ENCODE data around the gene GCC2. TPM values are rescaled to one million over a fixed set of nuclear protein-coding genes. Genes with fewer than 3 reads are reported as not detected.
A peak's percentile ranks its signal among the peaks of the same experiment; 100 is the strongest.

Gene GCC2
- total and polyA plus RNA-seq, 12 donors: 9.5 to 48.0 (median 37.0) TPM

DNA sequence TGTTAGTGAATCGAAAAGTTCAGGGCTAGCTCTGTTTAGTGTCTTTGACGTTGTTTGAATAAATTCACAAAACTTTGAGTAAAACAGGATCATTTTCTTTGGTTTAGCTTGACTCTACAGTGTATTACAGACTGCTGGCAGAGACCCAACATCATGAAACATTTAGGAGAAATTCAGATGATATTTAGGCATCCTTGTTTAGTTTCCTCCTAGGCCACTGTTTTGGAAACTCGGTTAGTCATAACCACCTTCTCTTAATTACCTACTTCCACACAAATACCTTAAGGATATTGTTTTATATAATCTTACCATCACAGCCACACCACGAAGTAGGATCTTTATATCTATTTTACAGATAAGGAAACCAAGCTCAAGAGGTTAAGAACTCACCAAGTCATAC, 93.1 kb downstream of the GCC2 start:
- DNase-seq: no peak
- no peaks in the 10 kb centered on the region for H3K9me3 ChIP-seq (replicated peaks in 1 of 3)
- no peak overlapping the region for H3K4me3 ChIP-seq
- no peak for TF ChIP-seq POLR2A (IDR thresholded peaks at IDR 0.05)
- TF ChIP-seq, protein P1, sequence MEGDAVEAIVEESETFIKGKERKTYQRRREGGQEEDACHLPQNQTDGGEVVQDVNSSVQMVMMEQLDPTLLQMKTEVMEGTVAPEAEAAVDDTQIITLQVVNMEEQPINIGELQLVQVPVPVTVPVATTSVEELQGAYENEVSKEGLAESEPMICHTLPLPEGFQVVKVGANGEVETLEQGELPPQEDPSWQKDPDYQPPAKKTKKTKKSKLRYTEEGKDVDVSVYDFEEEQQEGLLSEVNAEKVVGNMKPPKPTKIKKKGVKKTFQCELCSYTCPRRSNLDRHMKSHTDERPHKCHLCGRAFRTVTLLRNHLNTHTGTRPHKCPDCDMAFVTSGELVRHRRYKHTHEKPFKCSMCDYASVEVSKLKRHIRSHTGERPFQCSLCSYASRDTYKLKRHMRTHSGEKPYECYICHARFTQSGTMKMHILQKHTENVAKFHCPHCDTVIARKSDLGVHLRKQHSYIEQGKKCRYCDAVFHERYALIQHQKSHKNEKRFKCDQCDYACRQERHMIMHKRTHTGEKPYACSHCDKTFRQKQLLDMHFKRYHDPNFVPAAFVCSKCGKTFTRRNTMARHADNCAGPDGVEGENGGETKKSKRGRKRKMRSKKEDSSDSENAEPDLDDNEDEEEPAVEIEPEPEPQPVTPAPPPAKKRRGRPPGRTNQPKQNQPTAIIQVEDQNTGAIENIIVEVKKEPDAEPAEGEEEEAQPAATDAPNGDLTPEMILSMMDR (IDR thresholded peaks at IDR 0.05): no peak
- peak overlapping the region in 1 of 5 donors; percentile 12 for H3K27ac ChIP-seq
- no peaks in the 10 kb centered on the region for H3K36me3 ChIP-seq (replicated peaks in 1 of 2)
- intact Hi-C loops (cut with DNase I): no loop called here
- no peaks in the 10 kb centered on the region for H3K27me3 ChIP-seq
- H3K4me1 ChIP-seq (replicated peaks in 1 of 2): peaks cover 0 to 17% of the 10 kb centered on the region in 2 donors
- 58 to 71% (median 61%) methylated on average over 4 of the region's 4 CpGs for WGBS, 4 donors

DNA sequence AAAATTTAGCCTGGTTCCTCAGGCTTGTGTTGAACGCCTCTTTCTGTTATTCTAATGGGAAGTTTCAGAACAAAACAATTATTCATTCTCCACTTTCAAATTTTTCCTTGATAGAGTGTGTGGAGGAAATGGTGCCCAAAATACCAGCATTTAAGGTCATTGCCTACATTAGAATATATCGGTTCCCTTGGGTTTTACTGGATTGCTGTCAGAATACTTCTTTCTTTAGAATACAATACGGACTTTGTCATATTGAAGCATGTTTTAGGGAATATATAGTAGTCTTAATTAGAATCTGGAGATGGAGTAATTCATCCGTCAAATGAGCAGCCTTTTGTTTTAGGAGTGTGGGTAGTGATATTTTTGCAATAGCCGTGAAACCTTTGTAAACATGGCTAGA, 98.6 kb downstream of the GCC2 start:
- intact Hi-C loops (cut with DNase I): no loop called here
- no peak overlapping the region for H3K4me3 ChIP-seq
- no peak overlapping the region for H3K27ac ChIP-seq
- H3K27me3 ChIP-seq: no peaks in the 10 kb centered on the region
- WGBS, 4 donors: 81 to 83% (median 82%) methylated on average over 5 of the region's 5 CpGs
- H3K4me1 ChIP-seq (replicated peaks in 1 of 2): peaks cover 2 to 7% of the 10 kb centered on the region in 2 donors
- H3K9me3 ChIP-seq (replicated peaks in 1 of 3): no peaks in the 10 kb centered on the region
- no peaks in the 10 kb centered on the region for H3K36me3 ChIP-seq (replicated peaks in 1 of 2)
- no peak for DNase-seq
- TF ChIP-seq, protein P1 (IDR thresholded peaks at IDR 0.05): no peak
- no peak for TF ChIP-seq POLR2A (IDR thresholded peaks at IDR 0.05)

DNA sequence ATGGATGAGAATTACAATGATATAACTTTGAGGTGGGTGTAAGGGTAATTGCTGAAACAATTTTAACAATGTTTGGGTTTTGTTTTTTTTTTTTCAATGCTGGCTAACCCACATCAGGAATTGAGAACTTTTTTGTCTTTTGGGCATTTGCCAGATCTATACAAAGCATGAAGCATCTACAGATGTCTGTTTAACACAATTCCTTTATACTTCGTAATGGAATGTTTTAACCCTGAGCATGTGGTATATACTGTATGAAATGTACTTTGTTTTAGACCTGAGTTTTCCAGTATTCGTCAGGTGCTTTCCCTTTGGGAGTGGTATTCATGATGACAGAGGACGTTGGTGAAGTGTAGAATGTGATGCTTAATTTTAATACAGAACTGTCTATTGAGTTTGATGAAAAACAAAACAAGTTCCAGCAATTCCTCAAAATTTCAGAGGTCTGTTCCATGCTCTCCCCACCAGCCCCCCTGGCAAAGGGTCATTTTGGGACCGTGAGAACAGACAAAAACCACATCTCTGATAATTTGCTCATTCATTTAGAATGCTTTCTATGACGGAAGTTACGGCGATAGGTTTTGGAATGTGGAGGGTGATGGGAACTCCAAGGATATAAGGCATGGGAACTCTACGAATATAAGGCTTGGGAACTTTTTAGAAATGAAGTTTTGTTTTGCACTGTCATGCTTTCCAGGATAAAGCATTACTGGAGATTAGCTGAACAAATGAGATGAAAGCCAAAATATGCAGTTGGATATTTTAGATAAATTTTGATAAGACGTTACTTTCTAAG, 99.4 kb downstream of the GCC2 start:
- no peak overlapping the region for H3K4me3 ChIP-seq
- intact Hi-C loops (cut with DNase I): no loop called here
- H3K4me1 ChIP-seq (replicated peaks in 1 of 2): peaks cover 10 to 15% of the 10 kb centered on the region in 2 donors
- WGBS, 4 donors: 70 to 72% (median 71%) methylated on average over 9 of the region's 9 CpGs
- no peaks in the 10 kb centered on the region for H3K27me3 ChIP-seq
- no peak overlapping the region for H3K27ac ChIP-seq
- no peaks in the 10 kb centered on the region for H3K9me3 ChIP-seq (replicated peaks in 1 of 3)
- TF ChIP-seq, protein P1 (IDR thresholded peaks at IDR 0.05): no peak
- TF ChIP-seq POLR2A (IDR thresholded peaks at IDR 0.05): no peak
- no peak for DNase-seq
- H3K36me3 ChIP-seq (replicated peaks in 1 of 2): no peaks in the 10 kb centered on the region

DNA sequence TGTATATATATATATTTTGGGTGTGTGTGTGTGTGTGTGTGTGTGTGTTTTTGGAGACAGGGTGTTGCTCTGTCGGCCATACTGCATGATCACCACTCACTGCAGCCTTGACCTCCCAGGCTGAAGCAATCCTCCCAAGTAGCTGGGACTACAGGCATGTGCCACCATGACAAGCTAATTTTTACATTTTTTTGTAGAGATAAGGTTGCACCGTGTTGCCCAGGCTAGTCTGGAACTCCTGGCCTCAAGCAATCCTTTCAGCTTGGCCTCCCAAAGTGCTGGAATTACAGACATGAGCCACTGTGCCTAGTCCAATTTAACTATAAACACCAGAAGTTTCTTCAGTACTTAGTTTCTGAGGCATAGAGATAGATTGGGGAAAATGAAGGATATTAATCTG, 103.6 kb downstream of the GCC2 start:
- Histone ChIP-seq H3K4me3 (no peak overlapping the region), H3K27ac (peak overlapping the region; percentile 1 to 76 (median 41)), H3K36me3 (replicated peaks in 1 of 2) (no peaks in the 10 kb centered on the region), H3K4me1 (replicated peaks in 1 of 2) (peaks cover 14 to 35% of the 10 kb centered on the region in 2 donors), H3K27me3 (no peaks in the 10 kb centered on the region), H3K9me3 (replicated peaks in 1 of 3) (no peaks in the 10 kb centered on the region)
- WGBS, 4 donors: 43 to 85% (median 52%) methylated on average over 2 of the region's 2 CpGs
- DNase-seq: peak in 4 of 7 donors; percentile 41 to 45 (median 44)
- intact Hi-C loops (cut with DNase I): no loop called here
- TF ChIP-seq, protein P1 (IDR thresholded peaks at IDR 0.05): no peak
- TF ChIP-seq POLR2A (IDR thresholded peaks at IDR 0.05): no peak
